ELR (cell line): Measurements from ENCODE around the gene RAB15.

Experiments used
- DNase-seq: peaks from one replicate; pipeline ENCODE4 v3.0.0-alpha.2; 2015; ENCODE audit warnings: low read depth

Gene RAB15

GRCh38 chr14:64906022-64906421 lies 66.1 kb downstream of the RAB15 start:
- no peak for DNase-seq

- no peak for DNase-seq
Observed at GRCh38 chr14:64899958-64900357, 72.2 kb downstream of the RAB15 start.
